ENCODE results near the gene PLD6.
"Not testable (repeated sequence)": the region's sequence is repeated elsewhere in the genome, so short reads cannot be mapped to it uniquely, and the experiment has no call there.

PLD6 gene, protein sequence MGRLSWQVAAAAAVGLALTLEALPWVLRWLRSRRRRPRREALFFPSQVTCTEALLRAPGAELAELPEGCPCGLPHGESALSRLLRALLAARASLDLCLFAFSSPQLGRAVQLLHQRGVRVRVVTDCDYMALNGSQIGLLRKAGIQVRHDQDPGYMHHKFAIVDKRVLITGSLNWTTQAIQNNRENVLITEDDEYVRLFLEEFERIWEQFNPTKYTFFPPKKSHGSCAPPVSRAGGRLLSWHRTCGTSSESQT

GRCh38 chr17:17206124-17206912, at the start of gene PLD6:
TSS of gene PLD6 (minus strand) at chr17:17206333. CDS start at chr17:17206286, 47 bp downstream.
- H3K4me1 ChIP-seq (ENCODE audit: insufficient read depth, insufficient read length): no peaks in the 10 kb centered on the region
- H3K4me3 ChIP-seq (ENCODE audit: insufficient read length, low read depth): peak within 1 kb of the TSS; percentile 47
- H3K27me3 ChIP-seq (ENCODE audit: insufficient read depth, insufficient read length): no peaks in the 10 kb centered on the region
- TF ChIP-seq SUZ12 (IDR thresholded peaks at IDR 0.05; ENCODE audit: extremely low read depth, insufficient read depth, insufficient read length): no peak
- no peak for TF ChIP-seq YY1 (IDR thresholded peaks at IDR 0.05; ENCODE audit: insufficient read depth, insufficient read length)
- no peak for TF ChIP-seq ZNF274 (IDR thresholded peaks at IDR 0.05; ENCODE audit: low read depth, low read length)
- no peaks in the 10 kb centered on the region for H3K9me3 ChIP-seq (ENCODE audit: insufficient read depth, low read length)
- peak within 1 kb of the TSS; percentile 74 for H3K9ac ChIP-seq (ENCODE audit: insufficient read length, low read depth)
- no peak for DNase-seq (ENCODE audit: low read depth, low spot score)
- peaks cover 8% of the 10 kb centered on the region for H3K36me3 ChIP-seq (ENCODE audit: insufficient read depth, insufficient read length, low read length)

GRCh38 chr17:17255689-17256088, 49.6 kb upstream of the PLD6 start:
- H3K9me3 ChIP-seq (ENCODE audit: insufficient read depth, low read length); H3K9ac ChIP-seq (ENCODE audit: insufficient read length, low read depth); DNase-seq (ENCODE audit: low read depth, low spot score); H3K4me3 ChIP-seq (ENCODE audit: insufficient read length, low read depth); H3K27me3 ChIP-seq (ENCODE audit: insufficient read depth, insufficient read length); H3K4me1 ChIP-seq (ENCODE audit: insufficient read depth, insufficient read length): not testable (repeated sequence)
- H3K36me3 ChIP-seq (ENCODE audit: insufficient read depth, insufficient read length, low read length): peaks cover 67% of the 10 kb centered on the region

- H3K4me1 ChIP-seq (ENCODE audit: insufficient read depth, insufficient read length): no peaks in the 10 kb centered on the region
- no peak for TF ChIP-seq SUZ12 (IDR thresholded peaks at IDR 0.05; ENCODE audit: extremely low read depth, insufficient read depth, insufficient read length)
- no peak for TF ChIP-seq YY1 (IDR thresholded peaks at IDR 0.05; ENCODE audit: insufficient read depth, insufficient read length)
- no peak for TF ChIP-seq ZNF274 (IDR thresholded peaks at IDR 0.05; ENCODE audit: low read depth, low read length)
- H3K9me3 ChIP-seq (ENCODE audit: insufficient read depth, low read length): no peaks in the 10 kb centered on the region
- no peak for DNase-seq (ENCODE audit: low read depth, low spot score)
- no peak overlapping the region for H3K4me3 ChIP-seq (ENCODE audit: insufficient read length, low read depth)
- no peaks in the 10 kb centered on the region for H3K27me3 ChIP-seq (ENCODE audit: insufficient read depth, insufficient read length)
- no peak overlapping the region for H3K9ac ChIP-seq (ENCODE audit: insufficient read length, low read depth)
- H3K36me3 ChIP-seq (ENCODE audit: insufficient read depth, insufficient read length, low read length): peaks cover 61% of the 10 kb centered on the region
These were observed 47.9 kb upstream of the PLD6 start for GRCh38 chr17:17254036-17254435.

GRCh38 chr17:17253406-17253805, 47.3 kb upstream of the PLD6 start:
- no peak overlapping the region for H3K9ac ChIP-seq (ENCODE audit: insufficient read length, low read depth)
- DNase-seq (ENCODE audit: low read depth, low spot score): no peak
- no peaks in the 10 kb centered on the region for H3K9me3 ChIP-seq (ENCODE audit: insufficient read depth, low read length)
- no peaks in the 10 kb centered on the region for H3K27me3 ChIP-seq (ENCODE audit: insufficient read depth, insufficient read length)
- TF ChIP-seq SUZ12 (IDR thresholded peaks at IDR 0.05; ENCODE audit: extremely low read depth, insufficient read depth, insufficient read length): no peak
- no peak for TF ChIP-seq ZNF274 (IDR thresholded peaks at IDR 0.05; ENCODE audit: low read depth, low read length)
- TF ChIP-seq YY1 (IDR thresholded peaks at IDR 0.05; ENCODE audit: insufficient read depth, insufficient read length): no peak
- H3K4me1 ChIP-seq (ENCODE audit: insufficient read depth, insufficient read length): no peaks in the 10 kb centered on the region
- H3K4me3 ChIP-seq (ENCODE audit: insufficient read length, low read depth): no peak overlapping the region
- peaks cover 61% of the 10 kb centered on the region for H3K36me3 ChIP-seq (ENCODE audit: insufficient read depth, insufficient read length, low read length)

DNA sequence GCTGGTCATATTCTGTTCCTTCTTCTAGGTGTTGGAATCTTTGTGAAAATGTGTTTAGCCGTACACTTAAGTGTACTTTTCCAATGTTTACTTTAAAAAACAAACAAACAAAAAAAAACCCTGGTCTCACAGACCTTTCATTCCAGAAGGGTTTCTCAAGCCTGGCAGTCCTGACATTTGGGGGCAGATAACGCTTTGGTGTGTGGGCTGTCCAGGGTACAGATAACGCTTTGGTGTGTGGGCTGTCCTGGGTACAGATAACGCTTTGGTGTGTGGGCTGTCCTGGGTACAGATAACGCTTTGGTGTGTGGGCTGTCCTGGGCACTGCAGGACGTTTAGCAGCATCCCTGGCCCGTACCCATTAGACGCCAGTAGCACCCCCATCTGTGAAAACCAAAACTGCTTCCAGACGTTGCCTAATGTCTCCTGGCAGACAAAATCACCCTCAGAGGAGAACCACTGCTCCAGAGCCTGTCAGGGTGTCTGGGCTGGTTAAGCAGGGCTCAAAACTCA, 46.1 kb upstream of the PLD6 start:
- no peak overlapping the region for H3K9ac ChIP-seq (ENCODE audit: insufficient read length, low read depth)
- DNase-seq (ENCODE audit: low read depth, low spot score): no peak
- H3K9me3 ChIP-seq (ENCODE audit: insufficient read depth, low read length): no peaks in the 10 kb centered on the region
- no peaks in the 10 kb centered on the region for H3K27me3 ChIP-seq (ENCODE audit: insufficient read depth, insufficient read length)
- no peak overlapping the region for H3K4me3 ChIP-seq (ENCODE audit: insufficient read length, low read depth)
- H3K4me1 ChIP-seq (ENCODE audit: insufficient read depth, insufficient read length): no peaks in the 10 kb centered on the region
- H3K36me3 ChIP-seq (ENCODE audit: insufficient read depth, insufficient read length, low read length): peaks cover 64% of the 10 kb centered on the region
- TF ChIP-seq SUZ12 (IDR thresholded peaks at IDR 0.05; ENCODE audit: extremely low read depth, insufficient read depth, insufficient read length) (no peak), YY1 (IDR thresholded peaks at IDR 0.05; ENCODE audit: insufficient read depth, insufficient read length) (no peak), ZNF274 (IDR thresholded peaks at IDR 0.05; ENCODE audit: low read depth, low read length) (no peak)

GRCh38 chr17:17246879-17247278, 40.7 kb upstream of the PLD6 start:
- no peak for TF ChIP-seq SUZ12 (IDR thresholded peaks at IDR 0.05; ENCODE audit: extremely low read depth, insufficient read depth, insufficient read length)
- TF ChIP-seq YY1 (IDR thresholded peaks at IDR 0.05; ENCODE audit: insufficient read depth, insufficient read length): no peak
- Histone ChIP-seq H3K27me3 (ENCODE audit: insufficient read depth, insufficient read length) (no peaks in the 10 kb centered on the region), H3K9me3 (ENCODE audit: insufficient read depth, low read length) (no peaks in the 10 kb centered on the region), H3K4me3 (ENCODE audit: insufficient read length, low read depth) (no peak overlapping the region), H3K36me3 (ENCODE audit: insufficient read depth, insufficient read length, low read length) (peaks cover 55% of the 10 kb centered on the region), H3K4me1 (ENCODE audit: insufficient read depth, insufficient read length) (no peaks in the 10 kb centered on the region), H3K9ac (ENCODE audit: insufficient read length, low read depth) (no peak overlapping the region)
- DNase-seq (ENCODE audit: low read depth, low spot score): no peak

DNA sequence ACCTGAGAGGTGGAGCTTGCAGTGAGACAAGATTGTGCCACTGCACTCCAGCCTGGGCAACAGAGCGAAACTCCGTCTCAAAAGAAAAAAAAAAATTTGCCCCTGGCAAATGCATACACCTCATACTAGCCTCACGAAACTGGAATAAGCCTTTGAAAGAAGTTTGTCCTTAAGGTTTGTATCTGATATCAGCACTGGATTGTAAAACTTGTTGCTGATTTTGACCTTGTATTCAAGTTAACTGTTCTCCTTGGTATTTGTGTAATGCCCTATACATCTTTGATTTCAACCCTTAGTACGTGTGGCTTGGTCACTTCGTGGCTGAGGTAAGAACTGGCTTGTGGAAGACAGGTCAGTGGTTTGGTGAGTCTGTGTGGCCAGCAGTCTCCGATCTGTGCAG, 37.0 kb upstream of the PLD6 start:
- DNase-seq (ENCODE audit: low read depth, low spot score): no peak
- TF ChIP-seq SUZ12 (IDR thresholded peaks at IDR 0.05; ENCODE audit: extremely low read depth, insufficient read depth, insufficient read length) (no peak), YY1 (IDR thresholded peaks at IDR 0.05; ENCODE audit: insufficient read depth, insufficient read length) (no peak), ZNF274 (IDR thresholded peaks at IDR 0.05; ENCODE audit: low read depth, low read length) (no peak)
- Histone ChIP-seq H3K4me3 (ENCODE audit: insufficient read length, low read depth) (no peak overlapping the region), H3K4me1 (ENCODE audit: insufficient read depth, insufficient read length) (no peaks in the 10 kb centered on the region), H3K27me3 (ENCODE audit: insufficient read depth, insufficient read length) (no peaks in the 10 kb centered on the region), H3K9me3 (ENCODE audit: insufficient read depth, low read length) (no peaks in the 10 kb centered on the region), H3K9ac (ENCODE audit: insufficient read length, low read depth) (no peak overlapping the region), H3K36me3 (ENCODE audit: insufficient read depth, insufficient read length, low read length) (peaks cover 35% of the 10 kb centered on the region)

All from NT2/D1 (cell line).